GM19438 (cell line): Measurements from ENCODE around the gene FOXF1.

Experiments used
- ATAC-seq: cut with Tn5 transposase; IDR thresholded peaks from one replicate; pipeline ENCODE4 v1.9.1; 2021; ENCODE audit warnings: low read depth; ENCODE audit not compliant: unreplicated experiment

Gene FOXF1

DNA sequence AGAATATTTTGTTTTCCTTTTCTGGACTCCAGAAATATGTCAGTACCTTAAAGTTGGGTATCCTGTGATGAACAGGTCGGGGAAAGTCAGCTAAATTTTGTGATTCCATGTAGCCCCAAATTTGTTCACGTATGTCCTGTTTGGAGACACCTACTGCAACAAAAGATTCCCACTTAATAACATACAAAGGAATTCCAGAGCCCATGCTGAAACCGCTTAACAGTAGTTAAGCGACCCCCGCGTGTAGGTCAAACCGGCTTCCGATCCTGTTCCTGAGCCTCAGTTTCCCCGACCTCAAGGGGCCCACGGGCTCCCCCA lies 44.2 kb downstream of the FOXF1 start:
- ATAC-seq, result no peak

GRCh38 chr16:86554917-86555703 lies 44.8 kb downstream of the FOXF1 start, which contains the start of gene MTHFSD:
TSS of gene MTHFSD (minus strand) at chr16:86555235. CDS start at chr16:86555184, 51 bp downstream.
- peak; percentile 80 for ATAC-seq

- no peak for ATAC-seq
Observed at GRCh38 chr16:86555704-86556075, 45.4 kb downstream of the FOXF1 start.

- ATAC-seq, result no peak
Observed at GRCh38 chr16:86556576-86556975, 46.2 kb downstream of the FOXF1 start.

DNA sequence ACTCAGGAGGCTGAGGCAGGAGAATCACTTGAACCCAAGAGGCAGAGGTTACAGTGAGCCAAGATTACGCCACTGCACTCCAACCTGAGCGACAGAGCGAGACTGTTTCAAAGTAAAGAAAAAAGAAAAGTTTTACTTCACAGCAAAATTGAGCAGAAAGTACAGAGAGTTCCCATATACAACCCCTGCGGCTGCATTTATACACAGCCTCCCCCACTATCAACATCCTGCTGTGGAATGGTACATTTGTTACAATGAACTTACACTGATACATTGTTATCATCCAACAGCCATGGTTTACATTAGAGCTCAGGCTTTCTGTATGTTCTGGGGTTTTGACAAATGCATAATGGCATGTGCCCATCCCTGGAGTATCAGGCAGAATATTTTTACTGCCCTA lies 47.3 kb downstream of the FOXF1 start:
- ATAC-seq, result no peak

GRCh38 chr16:86558355-86559193 lies 48.2 kb downstream of the FOXF1 start:
- ATAC-seq, result no peak

- ATAC-seq, result no peak
Observed at GRCh38 chr16:86559802-86560305, 49.5 kb downstream of the FOXF1 start.

DNA sequence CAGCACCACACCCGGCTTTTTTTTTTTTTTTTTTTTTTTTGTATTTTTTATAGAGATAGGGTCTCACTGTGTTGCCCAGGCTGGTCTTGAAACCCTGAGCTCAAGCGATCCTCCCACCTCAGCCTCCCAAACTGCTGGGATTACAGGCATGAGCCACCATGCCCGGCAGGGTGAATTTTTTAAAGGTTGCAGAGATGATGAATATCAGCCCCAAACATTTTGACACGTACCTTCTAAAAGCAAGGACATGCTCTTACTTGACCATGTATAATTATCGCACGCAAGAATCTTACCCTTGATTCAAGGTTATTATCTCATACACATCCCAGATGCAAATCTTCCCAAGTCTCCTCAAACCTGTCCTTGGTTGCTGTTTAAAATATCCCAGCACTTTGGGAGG lies 52.0 kb downstream of the FOXF1 start:
- ATAC-seq, result no peak

DNA sequence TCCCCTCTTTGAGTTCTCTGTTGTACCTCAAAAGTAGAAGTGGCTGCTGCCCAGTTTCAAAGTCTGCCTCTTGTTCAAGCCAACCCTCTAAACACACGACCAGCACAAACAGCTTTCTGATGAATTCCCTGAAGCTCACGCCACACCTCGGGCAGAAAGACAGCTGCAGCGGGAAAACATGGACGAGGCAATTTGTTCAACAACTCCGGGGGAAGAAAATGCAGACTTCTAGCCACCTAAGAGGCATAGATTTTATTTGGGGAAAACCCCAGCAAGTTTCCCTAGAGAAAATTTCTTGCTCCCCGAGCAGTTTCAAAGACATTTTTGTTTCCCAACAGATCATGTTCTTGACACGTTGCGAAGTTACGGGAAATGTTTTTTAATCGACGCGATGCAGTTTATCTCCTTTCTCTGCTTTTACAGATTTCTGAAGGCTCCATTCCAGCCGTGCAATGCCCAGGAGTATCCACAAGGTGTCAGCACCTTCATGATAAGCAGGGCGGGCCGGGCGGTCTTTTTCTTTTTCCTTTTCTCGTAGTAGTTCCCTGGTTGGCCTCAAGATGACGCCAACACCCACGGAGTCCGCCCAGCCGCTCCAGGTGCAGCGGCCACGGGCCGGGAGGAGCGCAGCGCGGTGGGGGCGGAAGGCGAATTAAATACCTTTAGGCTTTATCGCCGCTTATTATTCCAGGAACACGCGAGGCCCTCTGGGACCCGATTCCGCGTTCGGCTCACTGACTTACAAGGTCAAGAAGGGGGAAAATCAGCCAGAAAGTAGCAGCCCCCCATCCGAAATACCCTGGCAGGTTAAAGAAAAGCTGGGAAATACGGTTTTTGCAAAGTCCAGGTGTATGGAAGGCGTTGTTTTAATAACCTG lies 53.4 kb downstream of the FOXF1 start:
- ATAC-seq, result no peak
